Stimulated activated CD8-positive, alpha-beta memory T cell treated with anti-CD3 and anti-CD28 coated beads, Interleukin-15, amount 100 ng/mL, for 4 hours (primary cell): Measurements from ENCODE around the gene NR2C2.
"Not testable (repeated sequence)": the region's sequence is repeated elsewhere in the genome, so short reads cannot be mapped to it uniquely, and the experiment has no call there.

Experiments
- DNase-seq, 2 donors: peaks; one replicate each; pipeline ENCODE4 v3.0.0-alpha.2; 2020; ENCODE audit warnings: low read depth in 2 of 2

The NR2C2 gene

GRCh38 chr3:14947100-14947885 lies at the start of gene NR2C2:
Gene NR2C2 (plus strand): TSS chr3:14947583. CDS start chr3:15003915, 56,332 bp downstream.
- peak; percentile 64 to 75 for DNase-seq

GRCh38 chr3:14898929-14899328 lies 48.5 kb upstream of the NR2C2 start:
- no peak for DNase-seq

GRCh38 chr3:14899993-14900618 lies 47.3 kb upstream of the NR2C2 start:
- no peak for DNase-seq

- DNase-seq, result no peak
Observed at GRCh38 chr3:14900881-14901873, 46.2 kb upstream of the NR2C2 start.

- DNase-seq, result no peak
Observed at GRCh38 chr3:14902719-14903118, 44.7 kb upstream of the NR2C2 start.

GRCh38 chr3:14903501-14903900 lies 43.9 kb upstream of the NR2C2 start:
- DNase-seq, result not testable (repeated sequence)

GRCh38 chr3:14905055-14905657 lies 42.2 kb upstream of the NR2C2 start:
- no peak for DNase-seq

- DNase-seq, result no peak
Observed at GRCh38 chr3:14906355-14906971, 40.9 kb upstream of the NR2C2 start.

- DNase-seq, result no peak
Observed at GRCh38 chr3:14907043-14907966, 40.1 kb upstream of the NR2C2 start.

GRCh38 chr3:14909250-14909649 lies 38.1 kb upstream of the NR2C2 start:
- DNase-seq, result no peak

GRCh38 chr3:14911651-14912050 lies 35.7 kb upstream of the NR2C2 start:
- DNase-seq, result no peak

GRCh38 chr3:14913071-14913925 lies 34.1 kb upstream of the NR2C2 start:
- no peak for DNase-seq

GRCh38 chr3:14913926-14914778 lies 33.2 kb upstream of the NR2C2 start:
- no peak for DNase-seq

- DNase-seq, result no peak
Observed at GRCh38 chr3:14914779-14915117, 32.6 kb upstream of the NR2C2 start.

- no peak for DNase-seq
Observed at GRCh38 chr3:14915636-14916222, 31.7 kb upstream of the NR2C2 start.

- DNase-seq, result no peak
Observed at GRCh38 chr3:14918356-14918860, 29.0 kb upstream of the NR2C2 start.

GRCh38 chr3:14920536-14920935 lies 26.8 kb upstream of the NR2C2 start:
- no peak for DNase-seq
